Aorta (tissue), 5 donors: ENCODE results near the gene PRR5L. TPM values are rescaled to one million over a fixed set of nuclear protein-coding genes. Genes with fewer than 3 reads are reported as not detected.

ENCODE experiments used
- ATAC-seq: fragments of 200-7000 bp; cut with Tn5 transposase; one replicate; pipeline ENCODE4 v1.9.1; 2022; ENCODE audit warnings: moderate library complexity; ENCODE audit not compliant: low FRiP score
- DNase-seq, 2 donors: peaks; one replicate each; pipeline ENCODE4 v3.0.0-alpha.2; 2020
- H3K27ac ChIP-seq, 2 donors: one replicate each; pipeline ENCODE4 v1.5.1; 2013; ENCODE audit warnings: low read length in 2 of 2, mild to moderate bottlenecking in 2 of 2, moderate library complexity in 2 of 2, control low read depth in 1 of 2, inconsistent platforms in 1 of 2, low read depth in 1 of 2
- H3K27me3 ChIP-seq, 2 donors: one replicate each; pipeline ENCODE4 v1.6.1; 2013; ENCODE audit warnings: control low read depth in 1 of 2, low read length in 1 of 2, mild to moderate bottlenecking in 1 of 2, moderate library complexity in 1 of 2; ENCODE audit not compliant: insufficient read depth in 2 of 2, control insufficient read depth in 1 of 2
- H3K36me3 ChIP-seq, 2 donors: one replicate each; pipeline ENCODE4 v1.6.1; 2013; ENCODE audit warnings: control low read depth in 1 of 2, low read length in 1 of 2, mild to moderate bottlenecking in 1 of 2; ENCODE audit not compliant: insufficient read depth in 2 of 2, control insufficient read depth in 1 of 2
- H3K4me1 ChIP-seq, 2 donors: one replicate each; pipeline ENCODE4 v1.6.1; 2013; ENCODE audit warnings: low read length in 2 of 2, control low read depth in 1 of 2, mild to moderate bottlenecking in 1 of 2, moderate library complexity in 1 of 2; ENCODE audit not compliant: insufficient read depth in 2 of 2, control insufficient read depth in 1 of 2
- H3K4me3 ChIP-seq, 2 donors: one replicate each; pipeline ENCODE4 v1.5.1; 2013; ENCODE audit warnings: low read length in 2 of 2, control low read depth in 1 of 2, mild to moderate bottlenecking in 1 of 2
- H3K9me3 ChIP-seq: one replicate; pipeline ENCODE4 v1.6.1; 2013; ENCODE audit warnings: mild to moderate bottlenecking, low read length; ENCODE audit not compliant: control insufficient read depth
- WGBS, 2 donors: extraction: QIAGEN DNeasy Blood & Tissue Kit; methylation state at CpG; one replicate each; pipeline ENCODE4 v1.1.7; 2013; 5-methylcytosine and 5-hydroxymethylcytosine counted together
- intact Hi-C, 2 donors: fragments of 100-400 bp; cut with DNase I; formaldehyde crosslinking; loops; one replicate each; pipeline versions ENCODE4 v1.14.2 to v1.15.0; 2022
- polyA plus RNA-seq, 2 donors: library from polyadenylated mRNA; stranded (reverse); fragments of 200-250 nt; gene quantifications; one replicate each; pipeline ENCODE4 v1.2.3, GENCODE V29; 2013
- total RNA-seq, 2 donors: library from RNA; stranded (reverse); fragmentation: NEBNext Ultra II Directional; extraction: Animal tissue kit (Norgen Biotek cat#: 25700); gene quantifications; one replicate each; pipeline ENCODE4 v1.2.1, GENCODE V29; 2021
- donor health status: healthy with polysubstance abuse.
- donor health status: Bipolar disorder and iron deficiency.
- donor health status: DM: no; HTN: no; CAD: no.
- donor health status: DM: no; HTN: no; CAD: no.
- donor health status: DM: yes; HTN: yes; CAD: no.

The PRR5L gene
- total and polyA plus RNA-seq, 4 donors = 3.3 to 15.3 (median 5.4) TPM

- ATAC-seq (no peak), DNase-seq (no peak)
- Histone ChIP-seq H3K9me3 (no peaks in the 10 kb centered on the region), H3K4me3 (no peak overlapping the region), H3K27ac (no peak overlapping the region), H3K4me1 (no peaks in the 10 kb centered on the region), H3K27me3 (no peaks in the 10 kb centered on the region), H3K36me3 (no peaks in the 10 kb centered on the region)
- 79 to 87% methylated on average over 3 of the region's 3 CpGs for WGBS, 2 donors
- intact Hi-C loops = no loop called here
Measured at GRCh38 chr11:36326524-36327419, 30.7 kb downstream of the PRR5L start.

- Histone ChIP-seq H3K9me3 (no peaks in the 10 kb centered on the region), H3K36me3 (no peaks in the 10 kb centered on the region), H3K27ac (no peak overlapping the region), H3K27me3 (no peaks in the 10 kb centered on the region), H3K4me1 (no peaks in the 10 kb centered on the region), H3K4me3 (no peak overlapping the region)
- no peak for DNase-seq
- intact Hi-C loops = no loop called here
- 81 to 84% methylated on average over 2 of the region's 2 CpGs for WGBS, 2 donors
- ATAC-seq = no peak
Measured at GRCh38 chr11:36328966-36329673, 33.0 kb downstream of the PRR5L start.

DNA sequence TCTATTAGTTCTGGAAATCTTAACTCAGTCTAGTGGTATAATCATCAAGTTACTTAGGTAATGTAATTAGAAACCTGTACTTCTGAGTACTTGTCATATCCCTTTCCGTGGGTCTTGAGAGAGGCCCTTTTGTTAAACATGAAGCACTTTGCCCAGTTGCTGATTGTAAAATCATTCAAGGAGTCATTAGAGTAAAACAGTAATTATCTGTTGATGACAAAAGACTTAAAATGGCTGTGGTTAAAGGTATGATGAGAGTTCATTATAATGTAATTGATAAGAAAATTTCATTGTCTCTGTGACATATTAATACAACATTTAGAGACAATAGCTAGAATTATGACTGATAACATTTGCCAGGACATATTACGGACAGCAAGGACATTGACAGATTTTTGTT, 34.3 kb downstream of the PRR5L start:
- H3K4me1 ChIP-seq = no peaks in the 10 kb centered on the region
- intact Hi-C loops = no loop called here
- DNase-seq = no peak
- H3K27ac ChIP-seq = no peak overlapping the region
- no peak for ATAC-seq
- 94 to 99% methylated on average over 2 of the region's 2 CpGs for WGBS, 2 donors
- H3K4me3 ChIP-seq = no peak overlapping the region
- H3K9me3 ChIP-seq = no peaks in the 10 kb centered on the region
- H3K36me3 ChIP-seq = no peaks in the 10 kb centered on the region
- H3K27me3 ChIP-seq = no peaks in the 10 kb centered on the region

DNA sequence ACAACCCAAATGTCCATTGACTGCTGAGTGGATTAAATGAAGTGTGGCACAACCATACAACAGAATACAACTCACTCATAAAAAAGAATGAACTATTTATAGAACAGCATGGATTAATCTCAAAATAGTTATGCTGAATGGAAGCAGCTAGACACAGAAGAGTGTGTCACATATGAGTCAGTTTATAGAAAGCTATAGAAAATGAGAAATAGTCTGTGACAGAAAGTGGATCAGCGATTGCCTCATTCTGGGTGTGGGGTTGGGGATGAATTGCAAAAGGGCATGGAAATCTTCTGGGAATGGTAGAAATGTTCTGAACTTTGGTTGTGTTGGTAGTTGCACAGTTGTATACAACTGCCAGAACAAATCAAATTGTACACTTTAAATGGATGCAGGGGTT, 37.4 kb downstream of the PRR5L start:
- no peak overlapping the region for H3K27ac ChIP-seq
- H3K4me1 ChIP-seq = no peaks in the 10 kb centered on the region
- 97% methylated on average over 1 of the region's 1 CpG for WGBS, 2 donors
- DNase-seq (no peak), ATAC-seq (no peak)
- no peak overlapping the region for H3K4me3 ChIP-seq
- intact Hi-C loops = no loop called here
- no peaks in the 10 kb centered on the region for H3K36me3 ChIP-seq
- no peaks in the 10 kb centered on the region for H3K9me3 ChIP-seq
- H3K27me3 ChIP-seq = no peaks in the 10 kb centered on the region

DNA sequence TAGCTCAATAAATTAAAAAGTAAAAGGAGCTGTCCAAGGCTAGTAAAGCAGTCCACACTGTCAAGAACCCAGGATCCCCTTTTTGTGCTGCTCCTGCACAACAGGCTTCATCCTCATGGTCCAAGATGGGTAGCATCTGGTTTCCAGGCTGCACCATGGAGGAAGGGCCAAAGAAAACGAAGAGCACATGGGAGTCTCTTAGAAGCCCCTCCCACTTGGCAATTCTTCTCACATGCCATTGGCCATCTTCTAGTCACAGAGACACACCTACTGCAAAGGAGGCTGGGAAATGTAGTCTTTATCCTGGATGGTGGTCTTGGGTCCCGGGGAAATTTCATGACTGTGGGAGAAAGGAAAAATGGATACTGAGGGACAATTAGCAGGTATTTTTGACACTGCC, 37.8 kb downstream of the PRR5L start:
- ATAC-seq (no peak), DNase-seq (no peak)
- H3K9me3 ChIP-seq = no peaks in the 10 kb centered on the region
- 64 to 67% methylated on average over 2 of the region's 2 CpGs for WGBS, 2 donors
- H3K4me1 ChIP-seq = no peaks in the 10 kb centered on the region
- H3K27ac ChIP-seq = no peak overlapping the region
- no peak overlapping the region for H3K4me3 ChIP-seq
- no peaks in the 10 kb centered on the region for H3K27me3 ChIP-seq
- intact Hi-C loops = no loop called here
- no peaks in the 10 kb centered on the region for H3K36me3 ChIP-seq

DNA sequence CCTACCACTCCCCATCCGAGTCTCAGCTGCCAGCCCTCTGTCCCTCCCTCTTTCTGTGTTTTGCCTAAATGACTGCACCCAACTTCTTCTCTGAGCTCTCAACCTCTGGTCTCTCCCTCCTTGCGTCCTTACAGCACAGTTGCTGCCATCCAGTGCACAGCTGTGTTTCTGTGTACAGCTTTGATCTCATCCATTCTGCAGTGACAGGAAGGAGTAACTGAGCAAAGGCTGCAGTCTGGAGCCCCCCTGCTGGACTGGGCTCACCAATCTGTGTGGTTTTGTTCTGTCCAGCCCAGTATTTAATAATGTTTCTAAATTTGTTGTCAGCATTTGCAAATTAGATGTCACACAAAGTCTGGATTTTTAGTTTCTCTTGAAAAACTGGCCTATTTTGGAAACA, 43.8 kb downstream of the PRR5L start:
- intact Hi-C loops = no loop called here
- no peak for ATAC-seq
- Histone ChIP-seq H3K4me1 (no peaks in the 10 kb centered on the region), H3K27ac (no peak overlapping the region), H3K9me3 (no peaks in the 10 kb centered on the region), H3K4me3 (no peak overlapping the region), H3K27me3 (no peaks in the 10 kb centered on the region), H3K36me3 (no peaks in the 10 kb centered on the region)
- no peak for DNase-seq
- 78 to 83% methylated on average over 2 of the region's 2 CpGs for WGBS, 2 donors

- Histone ChIP-seq H3K4me1 (no peaks in the 10 kb centered on the region), H3K27me3 (no peaks in the 10 kb centered on the region), H3K27ac (no peak overlapping the region), H3K9me3 (no peaks in the 10 kb centered on the region), H3K4me3 (no peak overlapping the region), H3K36me3 (no peaks in the 10 kb centered on the region)
- no peak for ATAC-seq
- intact Hi-C loops = no loop called here
- DNase-seq = no peak
- WGBS, 2 donors = 48 to 54% methylated on average over 5 of the region's 5 CpGs
Measured at GRCh38 chr11:36340897-36341296, 44.8 kb downstream of the PRR5L start.

- Histone ChIP-seq H3K27me3 (no peaks in the 10 kb centered on the region), H3K27ac (no peak overlapping the region), H3K4me1 (no peaks in the 10 kb centered on the region), H3K36me3 (no peaks in the 10 kb centered on the region), H3K9me3 (no peaks in the 10 kb centered on the region), H3K4me3 (no peak overlapping the region)
- 88 to 91% methylated on average over 8 of the region's 8 CpGs for WGBS, 2 donors
- no peak for DNase-seq
- no peak for ATAC-seq
- intact Hi-C loops = no loop called here
Measured at GRCh38 chr11:36341915-36342314, 45.8 kb downstream of the PRR5L start.

DNA sequence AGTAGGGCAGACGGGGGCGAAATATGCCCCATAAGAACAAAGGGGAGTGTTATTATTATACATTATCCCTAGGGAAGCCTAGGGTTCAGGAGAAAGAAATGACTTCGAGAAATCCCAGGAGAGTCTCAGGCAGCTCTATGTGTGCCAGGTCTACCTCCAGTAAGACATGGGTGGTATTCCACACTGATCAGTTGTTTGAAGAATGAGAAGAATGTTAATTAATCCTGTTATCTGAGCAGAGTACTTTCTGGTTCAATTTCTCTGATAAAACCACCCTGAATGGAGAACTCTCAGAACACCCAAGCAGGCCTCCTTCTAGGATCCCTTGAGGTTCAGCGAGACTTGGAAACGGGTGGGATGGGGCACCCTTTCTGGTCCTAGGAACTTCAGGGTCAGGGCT, 46.2 kb downstream of the PRR5L start:
- 65 to 78% methylated on average over 5 of the region's 5 CpGs for WGBS, 2 donors
- intact Hi-C loops = no loop called here
- DNase-seq (no peak), ATAC-seq (no peak)
- H3K9me3 ChIP-seq = no peaks in the 10 kb centered on the region
- H3K4me3 ChIP-seq = no peak overlapping the region
- no peaks in the 10 kb centered on the region for H3K36me3 ChIP-seq
- H3K4me1 ChIP-seq = no peaks in the 10 kb centered on the region
- no peak overlapping the region for H3K27ac ChIP-seq
- H3K27me3 ChIP-seq = no peaks in the 10 kb centered on the region
